Neutrophil (primary cell): ENCODE measurements around the gene MEGF11.

Experiments
- H3K27ac ChIP-seq: fragments of 200-600 bp; sonication (generic); 2 replicates; pipeline ENCODE4 v1.5.1; 2016; ENCODE audit warnings: mild to moderate bottlenecking, moderate library complexity
- H3K27me3 ChIP-seq: fragments of 200-600 bp; sonication (generic); 2 replicates; pipeline ENCODE4 v1.6.0; 2016; ENCODE audit warnings: mild to moderate bottlenecking
- H3K36me3 ChIP-seq: fragments of 200-600 bp; sonication (generic); 2 replicates; pipeline ENCODE4 v1.5.1; 2017
- H3K4me1 ChIP-seq, 2 experiments: fragments of 200-600 bp in 1 of 2; sonication (generic) in 1 of 2; 1 replicate in 1 of 2; 2 replicates in 1 of 2; pipeline versions ENCODE4 v1.5.1 to v1.6.1; 2013 to 2016; ENCODE audit warnings: low read depth in 1 of 2, low read length in 1 of 2, mild to moderate bottlenecking in 1 of 2, moderate library complexity in 1 of 2; ENCODE audit not compliant: control insufficient read depth in 1 of 2, insufficient read depth in 1 of 2
- H3K4me3 ChIP-seq, 2 experiments: fragments of 200-600 bp in 1 of 2; sonication (generic) in 1 of 2; 1 replicate in 1 of 2; 2 replicates in 1 of 2; pipeline ENCODE4 v1.5.1; 2013 to 2016; ENCODE audit warnings: low read depth in 1 of 2, low read length in 1 of 2, mild to moderate bottlenecking in 1 of 2, moderate library complexity in 1 of 2
- H3K9me3 ChIP-seq: fragments of 200-600 bp; sonication (generic); 2 replicates; pipeline ENCODE4 v1.5.1; 2016
- TF ChIP-seq, protein P1 (sequence below): fragments of 200-600 bp; sonication (generic); IDR thresholded peaks from 2 replicates; pipeline ENCODE4 v1.5.1; 2016; ENCODE audit warnings: antibody characterized with exemption

Gene MEGF11

GRCh38 chr15:66216806-66217205 lies 36.7 kb downstream of the MEGF11 start:
- Histone ChIP-seq H3K36me3 (no peaks in the 10 kb centered on the region), H3K27ac (no peak overlapping the region), H3K4me3 (no peak overlapping the region), H3K9me3 (no peaks in the 10 kb centered on the region), H3K27me3 (peaks cover 20% of the 10 kb centered on the region), H3K4me1 (no peaks in the 10 kb centered on the region)
- TF ChIP-seq, protein P1, sequence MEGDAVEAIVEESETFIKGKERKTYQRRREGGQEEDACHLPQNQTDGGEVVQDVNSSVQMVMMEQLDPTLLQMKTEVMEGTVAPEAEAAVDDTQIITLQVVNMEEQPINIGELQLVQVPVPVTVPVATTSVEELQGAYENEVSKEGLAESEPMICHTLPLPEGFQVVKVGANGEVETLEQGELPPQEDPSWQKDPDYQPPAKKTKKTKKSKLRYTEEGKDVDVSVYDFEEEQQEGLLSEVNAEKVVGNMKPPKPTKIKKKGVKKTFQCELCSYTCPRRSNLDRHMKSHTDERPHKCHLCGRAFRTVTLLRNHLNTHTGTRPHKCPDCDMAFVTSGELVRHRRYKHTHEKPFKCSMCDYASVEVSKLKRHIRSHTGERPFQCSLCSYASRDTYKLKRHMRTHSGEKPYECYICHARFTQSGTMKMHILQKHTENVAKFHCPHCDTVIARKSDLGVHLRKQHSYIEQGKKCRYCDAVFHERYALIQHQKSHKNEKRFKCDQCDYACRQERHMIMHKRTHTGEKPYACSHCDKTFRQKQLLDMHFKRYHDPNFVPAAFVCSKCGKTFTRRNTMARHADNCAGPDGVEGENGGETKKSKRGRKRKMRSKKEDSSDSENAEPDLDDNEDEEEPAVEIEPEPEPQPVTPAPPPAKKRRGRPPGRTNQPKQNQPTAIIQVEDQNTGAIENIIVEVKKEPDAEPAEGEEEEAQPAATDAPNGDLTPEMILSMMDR, result no peak

- Histone ChIP-seq H3K27me3 (peaks cover 13% of the 10 kb centered on the region), H3K36me3 (no peaks in the 10 kb centered on the region), H3K27ac (no peak overlapping the region), H3K4me1 (no peaks in the 10 kb centered on the region), H3K4me3 (no peak overlapping the region), H3K9me3 (no peaks in the 10 kb centered on the region)
- TF ChIP-seq, protein P1, result no peak
Observed at GRCh38 chr15:66215811-66216210, 37.7 kb downstream of the MEGF11 start.

- no peaks in the 10 kb centered on the region for H3K36me3 ChIP-seq
- peaks cover 6% of the 10 kb centered on the region for H3K27me3 ChIP-seq
- H3K4me1 ChIP-seq, result no peaks in the 10 kb centered on the region
- no peaks in the 10 kb centered on the region for H3K9me3 ChIP-seq
- no peak overlapping the region for H3K4me3 ChIP-seq
- TF ChIP-seq, protein P1, result no peak
- no peak overlapping the region for H3K27ac ChIP-seq
Observed at GRCh38 chr15:66214246-66214645, 39.3 kb downstream of the MEGF11 start.

DNA sequence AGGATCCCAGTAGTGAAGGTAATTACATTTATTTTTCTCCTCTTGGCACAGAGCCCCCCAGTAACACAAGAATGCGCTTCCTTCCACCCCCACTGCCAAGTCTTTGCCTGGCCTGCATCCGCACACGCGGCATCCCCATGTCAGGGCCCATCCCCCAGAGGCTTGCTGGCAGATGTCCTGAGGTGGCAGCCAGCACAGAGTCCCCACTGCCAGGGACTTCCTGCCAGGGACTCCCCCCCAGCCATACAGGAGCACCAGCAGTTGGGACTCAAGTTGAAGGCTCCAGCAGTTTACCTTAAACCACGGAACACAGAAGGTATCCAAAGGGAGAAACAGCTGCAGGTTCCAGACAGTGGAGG lies 41.0 kb downstream of the MEGF11 start:
- H3K36me3 ChIP-seq, result no peaks in the 10 kb centered on the region
- H3K27ac ChIP-seq, result no peak overlapping the region
- H3K27me3 ChIP-seq, result peaks cover 8% of the 10 kb centered on the region
- TF ChIP-seq, protein P1, result no peak
- H3K4me3 ChIP-seq, result no peak overlapping the region
- no peaks in the 10 kb centered on the region for H3K4me1 ChIP-seq
- no peaks in the 10 kb centered on the region for H3K9me3 ChIP-seq

DNA sequence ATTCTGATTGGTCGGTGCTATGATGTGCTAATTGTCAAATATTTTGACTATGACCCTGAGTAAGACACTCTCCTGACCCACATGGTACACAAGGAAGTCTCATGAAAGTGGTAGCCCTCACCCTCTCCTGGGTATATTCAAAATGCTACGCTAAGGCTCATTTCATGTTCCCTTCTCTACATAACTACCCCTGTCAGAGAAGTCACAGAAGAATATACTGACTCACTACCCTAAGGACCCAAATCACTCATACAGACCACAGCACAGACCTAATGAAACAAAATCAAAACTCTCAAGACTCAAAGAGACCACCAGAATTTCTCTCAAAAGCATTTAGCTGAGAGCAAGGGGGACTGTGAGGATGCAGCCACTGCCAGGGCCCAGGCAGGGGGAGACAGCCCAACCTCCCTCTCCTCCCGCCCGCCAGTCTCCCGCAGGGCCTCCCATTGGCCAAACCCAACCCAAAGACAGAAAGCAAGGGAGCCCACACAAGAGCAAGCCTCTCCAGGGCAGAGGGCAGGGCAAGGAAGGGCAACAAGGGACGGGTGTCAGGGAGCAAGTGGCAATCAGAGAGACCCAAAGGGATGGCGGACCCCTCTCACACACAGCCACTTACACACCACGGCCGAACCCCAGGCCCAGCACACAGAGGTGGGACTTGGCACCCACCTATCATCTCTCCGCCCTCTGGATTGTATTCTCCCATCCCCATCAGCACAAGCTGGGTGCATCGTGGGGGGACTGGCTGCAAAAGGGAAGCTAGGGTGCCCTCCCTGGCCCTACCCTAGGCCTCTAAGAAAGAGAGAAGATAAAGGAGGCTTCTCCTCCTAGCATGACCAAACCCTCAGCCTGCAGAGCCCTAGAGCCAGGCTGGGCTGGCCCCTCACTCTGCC lies 41.6 kb downstream of the MEGF11 start:
- Histone ChIP-seq H3K27me3 (peaks cover 12% of the 10 kb centered on the region), H3K36me3 (no peaks in the 10 kb centered on the region), H3K4me3 (no peak overlapping the region), H3K9me3 (no peaks in the 10 kb centered on the region), H3K4me1 (no peaks in the 10 kb centered on the region), H3K27ac (no peak overlapping the region)
- TF ChIP-seq, protein P1, result no peak
